CD4-positive, alpha-beta T cell treated with Interleukin-15 for 4 hours (primary cell): ENCODE results near the gene XPNPEP3.
"Not testable (repeated sequence)": the region's sequence is repeated elsewhere in the genome, so short reads cannot be mapped to it uniquely, and the experiment has no call there.

Experiments
- DNase-seq: peaks from one replicate; pipeline ENCODE4 v3.0.0-alpha.2; 2020; ENCODE audit warnings: low spot score

XPNPEP3 gene

DNA sequence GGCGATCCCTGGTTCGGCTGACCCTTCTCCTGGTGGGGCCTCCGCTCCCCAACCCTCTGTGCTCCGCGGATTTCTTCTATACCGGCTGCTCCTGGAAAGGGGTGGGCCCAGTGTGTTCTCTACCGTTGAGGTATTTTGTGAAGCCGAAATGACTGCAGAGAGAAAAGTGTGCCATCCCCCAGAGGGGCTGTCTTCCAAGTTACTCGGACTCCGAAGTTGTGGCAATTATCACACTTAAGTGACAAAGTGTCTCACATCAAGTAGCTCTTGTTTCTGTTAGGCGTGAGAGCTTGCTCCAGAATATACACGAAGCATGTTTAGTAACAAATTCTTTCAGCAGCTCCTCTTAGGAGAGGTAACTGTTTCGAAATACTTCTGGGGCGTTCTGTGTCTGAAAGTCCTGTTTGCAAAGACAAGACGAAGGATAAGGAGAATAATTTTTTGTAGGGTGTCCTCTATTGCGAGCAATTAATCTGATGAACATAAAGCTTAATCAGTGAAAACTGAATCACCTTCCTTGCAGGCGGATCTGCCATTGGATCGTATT, 434 bp downstream of the XPNPEP3 start:
- DNase-seq = no peak

DNA sequence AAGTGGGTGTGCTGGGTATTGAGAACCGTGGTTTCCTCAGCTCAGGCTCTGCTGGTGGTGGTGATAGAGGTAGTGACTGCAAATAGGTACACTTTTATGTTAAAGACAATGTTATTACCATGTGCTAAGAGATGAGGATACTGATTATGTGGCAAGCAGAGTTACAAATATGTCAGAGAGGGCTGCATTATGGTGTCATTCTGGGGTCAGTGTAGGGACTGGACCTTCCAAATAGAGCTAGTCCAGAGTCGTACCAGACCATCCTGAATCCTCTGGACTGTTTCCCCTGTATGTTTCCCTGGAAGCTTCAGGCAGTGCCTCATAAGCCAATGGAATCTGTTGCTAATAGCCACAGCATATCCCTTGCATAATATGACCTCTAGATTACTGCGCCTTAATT, 5.1 kb downstream of the XPNPEP3 start, which contains the start of gene DNAJB7:
Gene DNAJB7 (minus strand): TSS at position 101 of the 400 bp plus-strand sequence. CDS start 119 bp downstream, outside the sequence.
- no peak for DNase-seq

DNA sequence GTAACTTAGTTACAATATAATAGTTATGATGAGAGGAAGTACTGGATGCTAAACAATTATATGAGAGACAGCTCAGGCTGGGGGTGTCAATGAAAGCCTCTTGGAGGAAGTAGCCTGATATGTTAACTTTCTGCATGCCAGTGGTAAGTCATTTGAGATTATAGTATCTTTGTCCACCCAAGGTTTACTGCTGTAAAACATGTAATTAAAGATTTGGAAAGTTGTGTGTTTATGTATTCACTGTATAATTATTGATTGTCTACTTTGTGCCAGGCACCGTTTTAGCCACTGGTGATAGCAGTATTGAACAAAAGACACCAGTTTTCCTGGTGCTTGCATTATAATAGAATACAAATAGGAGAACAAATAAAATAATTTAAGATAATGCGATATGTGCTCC, 5.6 kb downstream of the XPNPEP3 start:
- DNase-seq = no peak

DNA sequence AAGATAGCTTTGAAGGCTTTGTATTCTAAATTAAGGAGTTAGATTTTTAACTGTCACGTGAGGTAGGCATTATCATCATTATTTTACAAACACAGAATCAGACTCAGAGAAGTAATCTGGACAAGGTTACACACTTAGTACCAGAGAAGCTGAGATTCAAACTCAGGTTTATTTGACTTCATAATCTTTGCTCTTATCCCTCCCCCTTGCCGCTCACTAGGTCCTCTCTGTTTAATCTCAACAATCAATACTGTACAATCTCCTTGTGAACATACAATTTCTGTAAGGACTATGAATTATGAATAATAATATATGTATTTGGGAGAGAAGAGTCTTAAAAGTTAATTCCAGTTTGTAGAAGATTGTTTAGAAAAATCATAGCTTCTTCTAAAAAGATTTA, 10.2 kb downstream of the XPNPEP3 start:
- no peak for DNase-seq

DNA sequence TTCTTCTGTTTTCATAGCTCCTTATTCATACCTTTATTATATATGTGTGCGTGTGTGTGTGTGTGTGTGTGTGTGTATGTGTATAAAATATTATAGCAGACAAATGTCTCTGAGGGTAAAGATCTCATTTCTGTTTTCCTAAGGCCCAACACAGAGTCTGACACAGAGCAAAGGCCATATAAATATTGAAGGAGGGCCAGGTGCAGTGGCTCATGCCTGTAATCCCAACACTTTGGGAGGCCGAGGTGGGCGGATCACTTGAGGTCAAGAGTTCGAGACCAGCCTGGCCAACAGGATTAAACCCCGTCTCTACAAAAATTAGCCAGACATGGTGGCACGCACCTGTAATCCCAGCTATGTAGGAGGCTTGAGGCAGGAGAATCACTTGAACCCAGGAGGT, 11.4 kb downstream of the XPNPEP3 start:
- DNase-seq = not testable (repeated sequence)

DNA sequence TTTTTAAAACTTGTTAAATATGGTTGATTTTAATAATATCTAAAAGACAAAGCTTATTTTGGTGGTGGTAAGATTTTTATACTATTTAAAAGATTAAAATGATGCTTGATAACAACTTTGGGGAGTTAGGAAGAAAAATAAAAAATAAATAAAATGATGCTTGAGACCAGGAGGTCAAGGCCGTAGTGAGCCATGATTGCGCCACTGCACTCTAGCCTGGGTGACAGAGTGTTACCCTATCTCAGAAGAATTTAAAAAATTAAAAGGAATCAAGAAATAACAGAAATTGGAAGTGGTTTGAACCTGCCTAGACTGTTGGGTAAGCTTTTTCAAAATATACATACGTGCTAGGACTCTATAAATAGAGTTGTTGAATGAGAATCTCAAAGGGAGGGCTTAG, 17.1 kb downstream of the XPNPEP3 start:
- no peak for DNase-seq

DNA sequence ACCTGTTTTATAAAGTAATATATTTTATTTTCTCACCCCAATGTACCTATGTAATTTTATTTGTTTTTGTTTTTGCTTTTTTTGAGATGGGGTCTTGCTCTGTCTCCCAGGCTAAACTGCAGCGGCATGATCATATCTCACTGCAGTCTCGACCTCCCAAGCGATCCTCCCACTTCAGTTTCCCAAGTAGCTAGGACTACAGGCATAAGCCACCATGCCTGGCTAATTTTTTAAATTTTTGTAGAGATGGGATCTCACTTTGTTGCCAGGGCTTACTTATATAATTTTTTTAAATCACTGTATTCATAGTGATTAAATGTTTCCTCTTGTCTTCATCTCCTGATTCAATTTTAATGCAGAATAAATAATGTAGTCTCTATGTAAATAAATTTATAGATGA, 18.2 kb downstream of the XPNPEP3 start:
- no peak for DNase-seq

DNA sequence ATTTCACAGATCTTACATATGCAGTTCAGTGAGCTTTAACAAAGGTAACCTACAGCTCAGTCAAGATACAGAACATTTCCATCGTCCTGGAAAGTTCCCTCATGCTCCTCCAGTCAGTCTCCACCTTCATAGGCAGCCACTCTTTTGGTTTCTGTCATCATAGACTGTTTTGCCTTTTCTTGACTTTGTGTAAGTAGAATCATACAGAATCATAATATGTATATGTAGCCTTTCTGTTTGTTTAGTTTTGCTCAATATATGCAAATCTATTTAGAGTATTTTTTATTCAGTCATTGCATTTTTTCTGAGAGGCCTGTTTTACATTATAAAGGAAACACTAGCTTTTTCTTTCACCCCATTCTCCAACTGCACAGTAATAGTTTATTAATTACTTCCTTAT, 20.0 kb downstream of the XPNPEP3 start:
- DNase-seq = no peak

DNA sequence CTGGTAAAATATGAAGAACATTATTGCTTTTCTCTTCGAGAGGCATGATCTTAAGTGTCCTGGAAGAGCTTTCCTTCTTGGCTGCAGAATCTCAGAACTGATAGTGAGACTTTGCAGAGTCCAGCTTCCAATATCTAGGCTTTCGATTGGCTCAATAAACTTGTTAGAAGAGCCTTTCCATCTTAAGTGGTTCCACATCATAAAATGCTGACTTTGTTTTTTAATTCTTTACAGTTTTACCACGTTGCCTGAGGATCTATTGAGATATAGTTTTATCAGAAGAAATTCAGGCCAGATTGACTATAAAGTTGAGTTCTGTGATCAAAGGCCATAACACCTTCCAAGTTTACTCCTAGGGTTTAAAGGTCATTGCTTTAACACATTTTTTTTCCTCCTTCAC, 20.5 kb downstream of the XPNPEP3 start:
- no peak for DNase-seq

DNA sequence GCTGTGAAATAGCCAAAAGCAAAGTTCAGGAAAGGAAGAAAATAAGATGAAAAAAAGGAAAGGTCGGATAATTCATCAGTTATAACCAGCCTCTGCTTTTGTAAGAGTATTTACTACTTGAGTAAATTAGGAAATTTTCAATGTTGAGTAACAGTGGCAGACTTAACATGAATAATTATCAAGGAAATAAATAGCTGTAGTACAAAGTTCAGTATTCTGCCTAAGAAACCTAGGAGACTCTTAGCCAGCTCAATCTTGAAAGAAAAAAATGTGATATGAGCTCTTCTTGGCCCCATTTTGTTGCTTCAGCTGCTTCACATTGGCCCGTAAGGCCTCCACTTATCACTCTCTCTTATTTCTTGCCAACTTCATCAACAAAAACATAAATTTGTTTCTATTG, 22.0 kb downstream of the XPNPEP3 start:
- no peak for DNase-seq

DNA sequence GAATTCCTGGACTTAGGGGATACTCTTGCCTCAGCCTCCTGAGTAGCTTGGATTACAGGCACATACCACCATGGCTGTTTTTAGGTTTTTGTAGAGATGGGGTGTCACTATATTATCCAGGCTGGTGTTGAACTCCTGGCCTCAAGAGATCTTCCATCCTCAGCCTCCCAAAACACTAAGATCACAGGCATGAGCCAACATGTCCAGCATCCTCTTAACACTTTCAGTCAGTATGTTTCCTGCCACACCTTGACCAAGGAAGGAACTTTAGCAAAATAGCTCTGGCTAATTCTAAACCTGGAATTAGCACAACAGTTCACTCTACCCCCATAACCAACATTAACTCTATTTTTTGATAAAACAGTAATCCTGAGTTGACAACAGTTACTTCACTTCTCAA, 32.2 kb downstream of the XPNPEP3 start:
- DNase-seq = no peak

DNA sequence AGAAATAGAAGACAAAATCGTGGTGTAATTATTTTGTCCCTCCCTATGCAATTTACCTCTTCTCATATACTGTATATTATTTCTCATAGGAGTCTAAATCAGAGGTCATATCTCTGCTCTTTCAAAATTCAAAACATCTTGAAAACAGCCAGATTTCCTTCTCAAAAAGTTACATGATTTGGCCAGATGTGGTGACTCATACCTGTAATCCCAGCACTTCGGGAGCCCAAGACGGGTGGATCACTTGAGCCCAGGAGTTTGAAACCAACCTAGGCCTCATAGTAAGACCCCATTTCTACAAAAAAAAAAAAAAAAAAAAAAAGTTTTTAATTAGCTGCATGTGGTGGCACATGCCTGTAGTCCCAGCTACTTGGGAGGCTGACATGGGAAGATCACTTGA, 33.9 kb downstream of the XPNPEP3 start:
- no peak for DNase-seq

DNA sequence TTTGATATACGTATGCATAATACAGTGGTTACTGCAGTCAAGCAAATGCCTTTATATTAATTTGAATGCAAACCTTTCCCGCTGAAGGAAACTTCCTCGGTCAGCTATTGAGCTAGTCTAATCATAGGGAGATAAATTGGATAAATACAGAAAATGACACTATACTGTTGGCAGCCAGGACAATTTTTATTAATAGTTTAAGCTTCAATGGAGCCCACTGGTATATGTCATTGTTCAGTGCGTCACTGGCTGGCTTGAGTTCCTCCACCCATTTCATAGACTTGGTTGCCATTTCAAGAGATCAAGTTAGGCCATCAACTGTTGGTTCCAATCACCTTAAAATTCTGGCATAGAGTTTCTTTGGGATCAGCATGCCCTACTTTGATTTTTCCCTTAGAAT, 37.5 kb downstream of the XPNPEP3 start:
- DNase-seq = no peak

DNA sequence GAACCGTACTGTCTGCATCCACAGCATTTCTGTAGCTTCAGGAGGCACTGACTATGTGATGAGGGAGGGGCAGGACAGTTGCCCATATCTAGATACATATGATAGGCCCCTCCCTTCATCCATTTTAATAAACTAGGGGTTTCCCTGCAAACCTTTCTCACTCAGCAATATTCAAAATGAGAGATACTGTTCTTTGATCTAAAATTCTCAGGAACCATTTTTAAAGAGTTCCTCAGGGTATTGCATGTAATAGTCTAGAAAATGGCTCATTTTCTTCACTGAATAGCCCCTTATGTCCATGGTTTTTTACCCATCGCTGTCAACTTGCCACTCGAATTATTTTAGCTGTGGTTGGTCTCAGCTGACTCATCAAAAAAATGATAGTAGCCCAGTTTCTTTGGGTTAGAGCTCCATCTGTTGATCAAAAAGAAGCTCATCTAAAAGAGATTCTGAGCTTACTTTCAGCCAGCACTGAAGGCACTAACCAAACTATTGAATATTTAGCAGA, 42.0 kb downstream of the XPNPEP3 start:
- peak; percentile 60 for DNase-seq

DNA sequence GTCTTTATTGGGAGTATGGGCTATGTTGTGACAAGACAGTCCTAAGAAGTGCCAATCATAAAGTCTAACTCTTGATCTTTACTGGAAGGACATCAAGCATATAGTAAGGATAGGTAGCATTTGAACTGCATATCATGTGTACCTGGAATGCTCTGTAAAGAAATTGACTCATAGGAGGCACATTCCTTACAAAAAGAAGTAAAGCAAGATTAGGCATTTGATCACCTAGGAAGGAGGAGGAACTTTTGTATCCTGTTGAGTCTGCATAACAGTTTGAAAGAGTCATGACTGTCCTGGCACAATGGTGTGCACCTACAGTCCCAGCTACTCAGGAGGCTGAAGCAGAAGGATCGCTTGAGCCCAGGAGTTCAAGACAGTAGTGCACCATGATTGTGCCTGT, 47.2 kb downstream of the XPNPEP3 start:
- DNase-seq = no peak

DNA sequence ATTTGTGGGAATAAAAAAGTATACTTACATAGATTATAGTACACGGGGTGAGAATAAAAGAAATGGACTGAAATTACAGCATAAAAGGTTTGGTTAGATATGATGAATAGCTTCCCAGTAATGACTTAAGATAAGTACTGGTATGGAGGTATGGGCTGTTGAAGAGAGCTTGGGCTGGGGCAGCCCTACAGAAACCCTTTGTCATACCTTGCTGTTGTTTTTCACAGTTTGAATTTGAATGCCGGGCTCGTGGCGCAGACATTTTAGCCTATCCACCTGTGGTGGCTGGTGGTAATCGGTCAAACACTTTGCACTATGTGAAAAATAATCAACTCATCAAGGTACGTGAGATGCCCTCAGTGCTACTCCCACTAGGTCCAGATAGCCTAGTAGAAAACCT, 51.9 kb downstream of the XPNPEP3 start:
- DNase-seq = no peak

DNA sequence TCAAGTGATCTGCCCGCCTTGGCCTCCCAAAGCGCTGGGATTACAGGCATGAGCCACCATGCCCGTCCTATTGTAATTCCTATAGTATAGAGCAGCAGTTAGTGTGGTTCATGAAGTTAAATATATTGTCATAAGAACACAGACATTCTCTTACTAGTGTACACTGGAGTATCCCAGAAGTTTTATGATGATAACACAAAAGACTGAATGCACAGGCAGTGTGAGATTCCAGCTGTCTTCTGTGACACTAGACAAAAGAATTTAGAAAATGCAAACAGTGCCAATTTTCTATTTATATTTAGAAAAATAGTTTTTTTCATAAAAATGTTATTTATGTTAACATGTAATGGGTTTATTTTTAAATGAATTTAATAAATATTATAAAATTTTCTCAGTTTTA, 54.8 kb downstream of the XPNPEP3 start:
- DNase-seq = no peak

DNA sequence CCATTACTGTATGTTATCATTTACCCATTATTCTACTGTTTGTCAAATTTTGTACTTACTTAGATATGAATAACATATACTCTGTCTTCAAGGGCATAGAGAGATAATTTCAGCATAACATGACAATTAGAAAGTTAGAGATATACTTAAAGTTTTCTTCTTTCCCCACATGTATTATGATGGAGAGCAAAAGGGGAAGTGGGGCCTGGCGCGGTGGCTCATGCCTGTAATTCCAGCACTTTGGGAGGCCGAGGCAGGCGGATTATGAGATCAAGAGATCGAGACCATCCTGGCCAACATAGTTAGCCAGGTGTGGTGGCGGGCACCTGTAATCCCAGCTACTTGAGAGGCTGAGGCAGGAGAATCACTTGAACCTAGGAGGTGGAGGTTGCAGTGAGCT, 56.0 kb downstream of the XPNPEP3 start:
- DNase-seq = not testable (repeated sequence)

DNA sequence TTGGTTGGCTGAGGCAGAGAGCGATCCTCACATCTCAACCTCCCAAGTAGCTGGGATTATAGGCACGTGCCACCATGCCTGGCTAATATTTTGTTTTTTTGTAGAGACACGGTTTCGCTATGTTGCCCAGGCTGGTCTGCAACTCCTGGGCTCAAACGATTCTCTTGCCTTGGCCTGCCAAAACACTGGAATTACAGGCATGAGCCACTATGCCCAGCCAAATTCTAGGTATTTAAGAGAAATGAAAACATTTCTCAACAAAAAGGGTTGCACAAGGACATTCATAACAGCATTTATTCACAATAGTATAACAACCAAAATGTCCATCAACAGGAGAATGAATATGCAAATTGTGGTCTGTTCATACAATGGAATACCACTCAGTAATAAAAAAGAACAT, 62.5 kb downstream of the XPNPEP3 start:
- no peak for DNase-seq

DNA sequence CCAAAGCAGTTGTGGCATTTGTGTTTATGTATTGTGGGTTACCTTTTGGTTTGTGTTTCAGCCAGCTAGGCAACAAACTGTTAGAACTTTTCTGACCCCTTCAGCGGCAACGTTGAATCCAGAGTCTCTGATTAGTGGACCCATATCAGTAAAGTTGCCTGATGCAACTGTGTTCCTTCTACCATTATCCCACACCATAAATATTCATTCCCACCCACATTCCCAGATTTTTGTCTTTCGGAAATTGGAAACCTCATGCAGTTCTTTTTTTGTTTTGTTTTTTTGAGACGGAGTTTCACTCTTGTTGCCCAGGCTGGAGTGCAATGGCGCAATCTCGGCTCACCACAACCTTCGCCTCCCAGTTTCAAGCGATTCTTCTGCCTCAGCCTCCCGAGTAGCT, 63.6 kb downstream of the XPNPEP3 start:
- DNase-seq = no peak

DNA sequence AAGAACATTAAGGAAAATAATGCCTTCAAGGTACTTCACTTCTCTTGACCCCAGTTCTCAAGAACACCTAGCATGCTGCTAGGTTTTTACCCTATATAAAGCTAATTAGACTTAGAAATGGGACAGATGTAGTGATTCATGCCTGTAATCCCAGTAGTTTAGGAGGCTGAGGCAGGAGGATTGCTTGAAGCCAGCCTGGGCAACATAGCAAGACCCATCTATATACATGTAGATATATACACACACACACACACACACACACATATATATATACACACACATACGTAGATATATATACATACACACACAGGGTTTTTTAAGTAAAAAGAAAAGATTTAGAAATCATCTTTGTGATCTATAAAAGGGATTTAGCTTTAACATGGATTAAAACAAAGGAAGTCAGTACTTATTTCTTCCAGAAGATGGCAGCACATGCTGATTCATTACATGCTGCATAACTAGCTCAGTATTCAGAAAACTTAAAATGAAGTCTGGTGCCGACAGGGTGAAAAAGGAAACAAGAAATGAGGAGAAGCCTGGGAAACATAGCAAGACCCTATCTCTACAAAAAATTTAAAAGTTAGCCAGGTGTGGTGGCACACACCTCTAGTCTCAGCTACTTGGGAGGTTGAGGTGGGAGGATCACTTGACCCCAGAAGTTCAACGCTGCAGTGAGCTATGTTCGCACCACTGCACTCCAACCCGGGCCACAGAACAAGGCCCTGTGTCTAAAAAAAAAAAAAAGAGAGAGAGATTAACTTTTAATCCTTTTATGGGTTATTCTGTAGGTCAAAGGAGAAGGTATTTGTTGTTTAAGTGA, 65.7 kb downstream of the XPNPEP3 start:
- DNase-seq = peak; percentile 72

DNA sequence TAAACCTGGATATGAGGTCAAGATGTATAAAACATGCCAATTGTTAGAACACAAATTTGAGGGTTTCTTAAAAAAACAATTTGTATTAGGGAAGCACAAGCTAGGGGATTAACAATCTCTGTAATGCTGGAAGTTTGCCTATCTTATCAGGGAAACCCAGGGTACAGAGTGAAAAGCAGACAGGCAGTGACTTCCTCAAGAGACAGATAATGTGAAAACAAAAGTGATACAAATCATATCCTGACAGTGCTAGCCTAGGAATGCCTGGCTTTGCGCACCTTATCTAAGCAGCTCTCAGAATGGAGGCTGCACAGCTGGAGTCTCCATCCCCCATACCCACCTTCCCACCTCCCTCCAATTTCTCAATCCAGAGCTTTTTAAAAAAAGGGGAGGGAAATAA, 71.7 kb downstream of the XPNPEP3 start:
- DNase-seq = no peak

DNA sequence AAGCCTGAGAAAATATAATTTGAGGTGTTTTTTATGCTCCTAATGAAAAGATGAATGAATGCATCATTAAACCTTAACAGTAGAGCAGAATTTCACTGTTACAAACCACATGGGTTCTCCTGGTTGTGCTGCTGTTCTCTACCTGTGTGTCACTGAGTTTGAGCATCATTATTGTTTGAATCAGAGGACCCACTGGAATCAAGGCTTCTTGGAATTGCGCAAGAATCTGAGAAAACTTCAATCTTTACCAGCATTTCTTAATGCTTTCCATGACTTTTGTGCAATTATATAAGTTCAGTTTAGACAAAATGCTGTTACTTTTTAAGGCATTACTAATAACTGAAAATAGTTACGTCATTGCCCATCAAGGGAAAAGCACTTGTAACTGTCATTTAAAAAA, 75.4 kb downstream of the XPNPEP3 start:
- no peak for DNase-seq

DNA sequence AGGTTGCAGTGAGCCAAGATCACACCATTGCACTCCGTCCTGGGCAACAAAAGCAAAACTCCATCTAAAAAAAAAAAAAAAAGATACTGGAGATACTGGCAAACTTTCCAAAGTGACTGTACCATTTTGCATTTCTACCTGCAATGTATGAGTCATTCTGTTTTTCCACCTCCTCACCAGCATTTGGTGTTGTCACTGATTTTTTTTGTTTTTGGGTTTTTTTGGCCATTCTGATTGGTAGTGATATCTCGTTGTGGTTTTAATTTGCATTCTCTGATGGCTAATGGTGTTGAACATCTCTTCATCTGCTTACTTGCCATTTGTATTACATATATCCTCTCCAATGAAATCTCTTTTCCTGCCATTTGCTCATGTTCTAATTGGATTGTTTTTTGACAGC, 82.3 kb downstream of the XPNPEP3 start:
- peak; percentile 18 for DNase-seq
